ENCODE results near the gene P2RY8.

GRCh38 chrX:1477801-1478458, 59.1 kb downstream of the P2RY8 start:
- TF ChIP-seq POLR2AphosphoS5 (IDR thresholded peaks at IDR 0.05; ENCODE audit: low read depth, low read length) (no peak), TAF1 (IDR thresholded peaks at IDR 0.05; ENCODE audit: borderline replicate concordance, insufficient read depth, low read length) (no peak)
